ENCODE measurements around the gene IGSF9. TPM values are rescaled to one million over a fixed set of nuclear protein-coding genes. Genes with fewer than 3 reads are reported as not detected.

The IGSF9 gene
- total and polyA plus RNA-seq, 10 of the 15 experiments (the other 5 are each of a cell fraction or from before 2014, with no cell fraction given) = 0.04 to 0.07 TPM; not detected in 8

- FAIRE-seq = no peak
- BruUV-seq (replicated peaks) = no TSS peak
- 51% methylated on average over 8 of the region's 8 CpGs for WGBS (ENCODE audit: insufficient coverage, insufficient replicate concordance, low lambda C conversion rate, missing lambda C conversion rate)
- Histone ChIP-seq H3K4me3 (no peak overlapping the region), H3K9ac (ENCODE audit: control insufficient read depth, insufficient read depth, low read length) (no peak overlapping the region), H3K79me2 (ENCODE audit: control insufficient read depth, insufficient read depth, low read length) (no peaks in the 10 kb centered on the region), H2AFZ (ENCODE audit: control insufficient read depth, low read depth, low read length) (no peak overlapping the region), H3K27me3 (replicated peaks in 1 of 2; ENCODE audit: control insufficient read depth in 2 of 2, insufficient read depth in 2 of 2, low read length in 1 of 2) (no peaks in the 10 kb centered on the region), H3K27ac (ENCODE audit: control insufficient read depth, insufficient read depth) (no peak overlapping the region), H3K4me1 (ENCODE audit: control insufficient read depth, insufficient read depth, low read length) (peaks cover 6% of the 10 kb centered on the region), H3K9me3 (replicated peaks; ENCODE audit: control insufficient read depth, insufficient read depth, low read length) (no peaks in the 10 kb centered on the region), H4K20me1 (ENCODE audit: control insufficient read depth, insufficient read depth) (no peaks in the 10 kb centered on the region), H3K36me3 (ENCODE audit: control insufficient read depth in 2 of 2, insufficient read depth in 2 of 2, low read length in 1 of 2) (no peaks in the 10 kb centered on the region), H3K4me2 (ENCODE audit: control insufficient read depth, insufficient read depth) (no peak overlapping the region)
- ChIA-PET RAD21 (ENCODE audit: unreplicated experiment) (interaction anchor here (2.0 kb wide), 1 partner anchor 85 kb away, joined by 8 read pairs; no protein-coding TSS in a partner anchor), CTCF (interaction anchor here (14.8 kb wide), 1 partner anchor 85 kb away, joined by 476 read pairs; the partner anchor contains the start of gene FCRL6), SMC1A (ENCODE audit: uncharacterized antibody, unreplicated experiment) (interaction anchor here (12.2 kb wide), 1 partner anchor 84 kb away, joined by 289 read pairs; the partner anchor contains the start of gene FCRL6), POLR2A (no interaction called here)
- DNase-seq (ENCODE audit: low read depth, low spot score) = no peak
- TF ChIP-seq STAT3 (IDR thresholded peaks at IDR 0.05; ENCODE audit: low read depth, low read length) = no peak
- no peak for TF ChIP-seq JUNB (IDR thresholded peaks at IDR 0.05)
- TF ChIP-seq CREM (IDR thresholded peaks at IDR 0.05; ENCODE audit: low read depth) = no peak
- TF ChIP-seq CHD2 (IDR thresholded peaks at IDR 0.05; ENCODE audit: borderline replicate concordance, low read depth, low read length) = no peak
- TF ChIP-seq, protein P1, sequence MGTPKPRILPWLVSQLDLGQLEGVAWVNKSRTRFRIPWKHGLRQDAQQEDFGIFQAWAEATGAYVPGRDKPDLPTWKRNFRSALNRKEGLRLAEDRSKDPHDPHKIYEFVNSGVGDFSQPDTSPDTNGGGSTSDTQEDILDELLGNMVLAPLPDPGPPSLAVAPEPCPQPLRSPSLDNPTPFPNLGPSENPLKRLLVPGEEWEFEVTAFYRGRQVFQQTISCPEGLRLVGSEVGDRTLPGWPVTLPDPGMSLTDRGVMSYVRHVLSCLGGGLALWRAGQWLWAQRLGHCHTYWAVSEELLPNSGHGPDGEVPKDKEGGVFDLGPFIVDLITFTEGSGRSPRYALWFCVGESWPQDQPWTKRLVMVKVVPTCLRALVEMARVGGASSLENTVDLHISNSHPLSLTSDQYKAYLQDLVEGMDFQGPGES (IDR thresholded peaks at IDR 0.05) = no peak
- TF ChIP-seq NFXL1 (IDR thresholded peaks at IDR 0.05; ENCODE audit: borderline replicate concordance) = no peak
- TF ChIP-seq CHD1 (IDR thresholded peaks at IDR 0.05; ENCODE audit: low read depth, low read length) = no peak
- no peak for TF ChIP-seq IKZF1 (conservative IDR thresholded peaks at IDR 0.05)
- no peak for TF ChIP-seq SMAD5 (IDR thresholded peaks at IDR 0.05; ENCODE audit: low read depth)
- no peak for TF ChIP-seq NR2C2 (IDR thresholded peaks at IDR 0.05; ENCODE audit: borderline replicate concordance, control insufficient read depth, insufficient read length, low read depth)
- TF ChIP-seq SP1 (IDR thresholded peaks at IDR 0.05; ENCODE audit: low read depth, low read length) = no peak
- TF ChIP-seq, protein P2, sequence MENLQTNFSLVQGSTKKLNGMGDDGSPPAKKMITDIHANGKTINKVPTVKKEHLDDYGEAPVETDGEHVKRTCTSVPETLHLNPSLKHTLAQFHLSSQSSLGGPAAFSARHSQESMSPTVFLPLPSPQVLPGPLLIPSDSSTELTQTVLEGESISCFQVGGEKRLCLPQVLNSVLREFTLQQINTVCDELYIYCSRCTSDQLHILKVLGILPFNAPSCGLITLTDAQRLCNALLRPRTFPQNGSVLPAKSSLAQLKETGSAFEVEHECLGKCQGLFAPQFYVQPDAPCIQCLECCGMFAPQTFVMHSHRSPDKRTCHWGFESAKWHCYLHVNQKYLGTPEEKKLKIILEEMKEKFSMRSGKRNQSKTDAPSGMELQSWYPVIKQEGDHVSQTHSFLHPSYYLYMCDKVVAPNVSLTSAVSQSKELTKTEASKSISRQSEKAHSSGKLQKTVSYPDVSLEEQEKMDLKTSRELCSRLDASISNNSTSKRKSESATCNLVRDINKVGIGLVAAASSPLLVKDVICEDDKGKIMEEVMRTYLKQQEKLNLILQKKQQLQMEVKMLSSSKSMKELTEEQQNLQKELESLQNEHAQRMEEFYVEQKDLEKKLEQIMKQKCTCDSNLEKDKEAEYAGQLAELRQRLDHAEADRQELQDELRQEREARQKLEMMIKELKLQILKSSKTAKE (IDR thresholded peaks at IDR 0.05; ENCODE audit: low read depth, poor library complexity, severe bottlenecking) = no peak
- TF ChIP-seq ESRRA (IDR thresholded peaks at IDR 0.05; ENCODE audit: low read length) = no peak
- no peak for TF ChIP-seq CBFB (IDR thresholded peaks at IDR 0.05; ENCODE audit: low read depth)
- TF ChIP-seq FOXM1 (IDR thresholded peaks at IDR 0.05; ENCODE audit: low read depth, low read length) = no peak
- TF ChIP-seq ZNF592 (IDR thresholded peaks at IDR 0.05) = no peak
- TF ChIP-seq ETV6 (conservative IDR thresholded peaks at IDR 0.05 in 1 of 2, IDR thresholded peaks at IDR 0.05 in 1 of 2; ENCODE audit: borderline replicate concordance in 1 of 2, low read depth in 1 of 2) = no peak
- no peak for ATAC-seq
- intact Hi-C loops (cut with micrococcal nuclease; ENCODE audit: unreplicated experiment) = no loop called here
- in situ Hi-C loops (cut with MboI) = no loop called here
These were observed 61.1 kb downstream of the IGSF9 start for GRCh38 chr1:159884296-159884695.
